HG02852 (cell line): Measurements from ENCODE around the gene RAD17.
"Not testable (repeated sequence)": the region's sequence is repeated elsewhere in the genome, so short reads cannot be mapped to it uniquely, and the experiment has no call there.

Source experiments
- ATAC-seq: cut with Tn5 transposase; IDR thresholded peaks from one replicate; pipeline ENCODE4 v1.9.1; 2021; ENCODE audit warnings: mild to moderate bottlenecking, moderate library complexity; ENCODE audit not compliant: unreplicated experiment

The RAD17 gene

DNA sequence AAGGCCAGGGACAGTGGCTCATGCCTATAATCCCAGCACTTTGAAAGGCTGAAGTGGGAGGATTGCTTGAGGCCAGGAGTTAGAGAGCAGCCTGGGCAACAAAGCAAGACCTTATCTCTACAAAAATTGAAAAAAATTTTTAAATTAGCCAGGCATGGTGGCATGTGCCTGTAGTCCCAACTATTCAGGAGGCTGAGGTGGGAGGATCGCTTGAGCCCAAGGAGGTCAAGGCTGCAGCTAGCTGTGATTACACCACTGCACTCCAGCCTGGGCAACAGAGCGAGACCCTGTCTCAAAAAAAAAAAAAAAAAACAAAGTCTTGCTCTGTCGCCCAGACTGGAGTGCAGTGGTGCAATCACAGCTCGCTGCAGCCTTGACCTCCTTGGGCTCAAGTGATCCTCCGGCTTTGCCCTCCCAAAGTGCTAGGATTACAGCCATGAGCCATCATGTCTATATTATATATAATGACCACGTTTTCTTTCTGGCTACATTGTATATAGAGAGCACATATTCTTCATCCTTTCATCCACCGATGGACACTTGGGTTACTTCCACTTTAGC lies 85.9 kb downstream of the RAD17 start:
- not testable (repeated sequence) for ATAC-seq

DNA sequence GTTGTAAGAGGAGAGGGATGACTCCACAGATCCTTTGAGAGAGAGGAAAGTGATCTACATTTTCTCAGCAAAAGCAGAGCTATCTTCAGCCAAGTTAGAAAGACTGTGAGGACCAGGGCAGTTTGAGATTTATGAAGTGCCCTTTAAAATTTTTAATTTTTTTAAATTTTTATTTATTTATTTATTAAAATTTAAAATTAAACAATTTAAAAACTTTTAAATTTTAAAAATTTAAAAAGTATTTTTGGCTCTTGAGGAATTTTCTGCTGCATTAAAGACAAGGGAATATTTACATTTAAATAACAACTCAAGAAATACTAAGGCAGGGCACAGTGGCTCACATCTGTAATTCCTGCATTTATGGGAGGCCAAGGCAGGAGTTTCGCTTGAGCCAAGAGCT lies 92.6 kb downstream of the RAD17 start:
- no peak for ATAC-seq
